ENCODE results near the gene ELP4.
A peak's percentile ranks its signal among the peaks of the same experiment; 100 is the strongest.

The ELP4 gene

GRCh38 chr11:31809857-31810778 lies 300.6 kb downstream of the ELP4 start:
- no peaks in the 10 kb centered on the region for H3K9me3 ChIP-seq (ENCODE audit: control insufficient read depth, insufficient read depth, low read length)
- peak overlapping the region; percentile 57; the same call in 1 of the 2 replicates for H3K9ac ChIP-seq (ENCODE audit: low read depth, low read length)
- H3K4me1 ChIP-seq (ENCODE audit: insufficient read depth, low read length), result peaks cover 26% of the 10 kb centered on the region
- no peaks in the 10 kb centered on the region for H3K36me3 ChIP-seq (ENCODE audit: insufficient read depth, low read length)

GRCh38 chr11:31810779-31811647 lies 301.4 kb downstream of the ELP4 start, which contains the start of gene PAX6:
Gene PAX6, minus strand, starts transcription at chr11:31811322. Its CDS starts 4,911 bp downstream, at chr11:31806411.
- Histone ChIP-seq H3K36me3 (ENCODE audit: insufficient read depth, low read length) (no peaks in the 10 kb centered on the region), H3K4me1 (ENCODE audit: insufficient read depth, low read length) (peaks cover 26% of the 10 kb centered on the region), H3K9ac (ENCODE audit: low read depth, low read length) (peak within 1 kb of the TSS; percentile 57; the same call in 1 of the 2 replicates), H3K9me3 (ENCODE audit: control insufficient read depth, insufficient read depth, low read length) (no peaks in the 10 kb centered on the region)

- H3K9me3 ChIP-seq (ENCODE audit: control insufficient read depth, insufficient read depth, low read length), result no peaks in the 10 kb centered on the region
- no peaks in the 10 kb centered on the region for H3K36me3 ChIP-seq (ENCODE audit: insufficient read depth, low read length)
- peak overlapping the region; percentile 50; the same call in 1 of the 2 replicates for H3K9ac ChIP-seq (ENCODE audit: low read depth, low read length)
- peaks cover 22% of the 10 kb centered on the region for H3K4me1 ChIP-seq (ENCODE audit: insufficient read depth, low read length)
Measured at GRCh38 chr11:31812383-31813381, 303.1 kb downstream of the ELP4 start.

- no peaks in the 10 kb centered on the region for H3K36me3 ChIP-seq (ENCODE audit: insufficient read depth, low read length)
- H3K4me1 ChIP-seq (ENCODE audit: insufficient read depth, low read length), result peaks cover 15% of the 10 kb centered on the region
- H3K9ac ChIP-seq (ENCODE audit: low read depth, low read length), result peak overlapping the region; percentile 50; the same call in 1 of the 2 replicates
- no peaks in the 10 kb centered on the region for H3K9me3 ChIP-seq (ENCODE audit: control insufficient read depth, insufficient read depth, low read length)
Measured at GRCh38 chr11:31813391-31814175, 304.0 kb downstream of the ELP4 start.

DNA sequence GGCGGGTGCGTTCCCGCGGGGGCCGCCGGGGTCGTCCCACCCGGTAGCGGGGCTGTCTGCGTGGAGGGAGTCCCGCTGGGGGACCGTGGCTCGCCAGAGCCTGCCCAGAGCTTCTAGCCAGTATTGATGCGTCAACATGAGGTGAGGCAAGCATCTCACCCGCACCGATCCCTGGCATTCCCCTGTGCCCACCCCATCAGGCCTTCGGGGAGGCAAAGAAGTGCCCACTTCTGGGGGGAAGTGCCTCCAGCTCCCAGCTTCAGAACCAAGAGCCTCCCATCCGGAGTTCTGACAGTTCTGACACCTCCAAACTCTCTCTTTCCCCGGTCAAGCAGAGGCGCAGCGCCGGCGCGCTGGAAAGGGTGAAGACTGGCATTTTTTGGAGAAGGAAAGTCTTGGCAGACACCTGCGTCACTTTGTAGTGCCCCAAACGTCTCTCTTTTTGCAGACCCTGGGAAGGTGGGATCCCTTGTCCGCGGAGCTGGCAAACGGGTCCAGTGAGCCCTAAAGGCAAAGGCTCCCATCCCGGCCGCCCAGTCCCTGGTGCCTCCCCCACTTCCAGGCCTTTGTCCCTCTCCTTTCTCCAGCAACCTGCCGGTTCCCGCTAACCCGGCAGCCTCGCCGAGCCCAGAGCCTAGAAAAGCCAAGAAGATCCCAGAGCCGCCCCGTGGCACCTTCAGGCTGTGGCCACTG lies 304.8 kb downstream of the ELP4 start:
- no peaks in the 10 kb centered on the region for H3K36me3 ChIP-seq (ENCODE audit: insufficient read depth, low read length)
- peaks cover 13% of the 10 kb centered on the region for H3K4me1 ChIP-seq (ENCODE audit: insufficient read depth, low read length)
- peak overlapping the region; percentile 50; the same call in 1 of the 2 replicates for H3K9ac ChIP-seq (ENCODE audit: low read depth, low read length)
- no peaks in the 10 kb centered on the region for H3K9me3 ChIP-seq (ENCODE audit: control insufficient read depth, insufficient read depth, low read length)

- H3K36me3 ChIP-seq (ENCODE audit: insufficient read depth, low read length), result no peaks in the 10 kb centered on the region
- no peaks in the 10 kb centered on the region for H3K9me3 ChIP-seq (ENCODE audit: control insufficient read depth, insufficient read depth, low read length)
- peaks cover 9% of the 10 kb centered on the region; the same call in 1 of the 2 replicates for H3K4me1 ChIP-seq (ENCODE audit: insufficient read depth, low read length)
- peak overlapping the region; percentile 6; the same call in 1 of the 2 replicates for H3K9ac ChIP-seq (ENCODE audit: low read depth, low read length)
Measured at GRCh38 chr11:31815711-31816467, 306.3 kb downstream of the ELP4 start.

- Histone ChIP-seq H3K9ac (ENCODE audit: low read depth, low read length) (peak overlapping the region; percentile 13; the same call in 1 of the 2 replicates), H3K4me1 (ENCODE audit: insufficient read depth, low read length) (peaks cover 11% of the 10 kb centered on the region), H3K9me3 (ENCODE audit: control insufficient read depth, insufficient read depth, low read length) (no peaks in the 10 kb centered on the region), H3K36me3 (ENCODE audit: insufficient read depth, low read length) (no peaks in the 10 kb centered on the region)
Measured at GRCh38 chr11:31816468-31817053, 307.0 kb downstream of the ELP4 start.

GRCh38 chr11:31817054-31817620 lies 307.6 kb downstream of the ELP4 start:
- H3K4me1 ChIP-seq (ENCODE audit: insufficient read depth, low read length), result peaks cover 16% of the 10 kb centered on the region
- H3K9ac ChIP-seq (ENCODE audit: low read depth, low read length), result peak overlapping the region; percentile 26; the same call in 1 of the 2 replicates
- no peaks in the 10 kb centered on the region for H3K36me3 ChIP-seq (ENCODE audit: insufficient read depth, low read length)
- no peaks in the 10 kb centered on the region for H3K9me3 ChIP-seq (ENCODE audit: control insufficient read depth, insufficient read depth, low read length)

DNA sequence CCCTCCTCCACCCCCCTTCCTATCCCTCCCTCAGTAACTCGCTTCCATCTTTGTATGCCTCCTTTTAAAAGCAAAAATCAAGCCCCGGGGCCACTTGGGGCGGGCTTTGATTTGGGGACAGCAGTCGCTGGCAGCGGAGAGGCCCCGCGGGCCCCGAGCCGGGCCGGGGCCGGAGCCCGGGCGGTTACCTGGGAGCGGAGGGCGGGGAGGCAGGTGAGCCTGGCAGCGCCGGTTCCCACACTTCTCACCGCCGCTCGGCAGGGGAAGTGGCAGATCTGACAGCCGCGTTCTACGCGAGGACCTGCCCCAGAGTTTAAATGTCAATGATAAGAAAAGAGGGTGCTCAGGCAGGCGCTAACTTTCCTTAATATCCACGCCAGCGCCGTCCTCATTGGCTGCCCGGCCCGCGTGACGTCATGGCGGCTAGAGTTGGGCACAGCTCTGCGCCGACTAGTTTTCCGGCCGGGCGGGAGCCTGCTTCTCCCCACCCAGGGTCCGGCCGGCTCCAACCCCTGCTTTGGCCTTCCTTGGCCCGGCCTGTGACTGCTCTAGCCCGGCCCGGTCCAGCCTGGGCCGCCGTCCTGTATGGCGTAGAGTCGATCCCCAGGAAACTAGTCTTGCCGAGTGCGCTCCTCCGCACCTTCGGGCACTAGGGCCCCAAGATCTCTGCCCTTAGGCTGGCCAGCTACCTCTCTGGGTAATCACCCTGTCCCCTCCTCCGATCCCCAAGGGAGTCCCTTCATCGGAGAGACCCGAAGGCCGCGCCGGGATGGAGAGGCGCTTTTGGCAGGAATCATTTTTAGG lies 308.3 kb downstream of the ELP4 start:
- Histone ChIP-seq H3K4me1 (ENCODE audit: insufficient read depth, low read length) (peaks cover 12% of the 10 kb centered on the region), H3K9me3 (ENCODE audit: control insufficient read depth, insufficient read depth, low read length) (no peaks in the 10 kb centered on the region), H3K36me3 (ENCODE audit: insufficient read depth, low read length) (no peaks in the 10 kb centered on the region), H3K9ac (ENCODE audit: low read depth, low read length) (peak overlapping the region; percentile 26; the same call in 1 of the 2 replicates)

GRCh38 chr11:31818425-31818755 lies 308.8 kb downstream of the ELP4 start:
- peaks cover 12% of the 10 kb centered on the region for H3K4me1 ChIP-seq (ENCODE audit: insufficient read depth, low read length)
- no peaks in the 10 kb centered on the region for H3K9me3 ChIP-seq (ENCODE audit: control insufficient read depth, insufficient read depth, low read length)
- H3K36me3 ChIP-seq (ENCODE audit: insufficient read depth, low read length), result no peaks in the 10 kb centered on the region
- peak overlapping the region; percentile 26; the same call in 1 of the 2 replicates for H3K9ac ChIP-seq (ENCODE audit: low read depth, low read length)

DNA sequence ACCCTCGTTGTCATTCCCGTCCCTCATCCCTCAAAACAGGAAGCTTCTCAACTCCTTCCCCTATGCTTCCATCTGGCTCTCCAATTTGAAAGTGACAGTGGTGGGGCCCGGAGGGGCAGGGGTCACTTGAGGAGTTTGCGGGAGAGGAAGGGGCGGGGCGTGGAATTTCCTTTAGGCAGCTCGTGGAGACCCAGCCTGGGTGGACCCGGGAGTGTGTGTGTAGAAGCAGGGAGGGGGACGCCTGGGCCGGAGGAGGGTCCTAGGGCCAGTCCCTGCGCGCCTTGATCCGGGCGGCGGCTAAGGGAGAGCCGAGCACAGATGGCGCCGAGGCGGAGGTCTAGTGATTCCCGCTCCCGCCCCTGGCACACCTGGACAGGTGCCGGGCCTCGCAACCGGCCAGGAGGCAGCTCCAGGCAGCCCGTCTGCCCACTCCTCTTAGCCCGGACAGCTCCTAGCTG lies 309.3 kb downstream of the ELP4 start:
- no peaks in the 10 kb centered on the region for H3K9me3 ChIP-seq (ENCODE audit: control insufficient read depth, insufficient read depth, low read length)
- H3K9ac ChIP-seq (ENCODE audit: low read depth, low read length), result 0 out of 2 replicates have a peak overlapping the region, but pooled peaks have one; percentile 8
- no peaks in the 10 kb centered on the region for H3K36me3 ChIP-seq (ENCODE audit: insufficient read depth, low read length)
- peaks cover 12% of the 10 kb centered on the region for H3K4me1 ChIP-seq (ENCODE audit: insufficient read depth, low read length)

All from ES-I3 (cell line).